ENCODE measurements around the gene PIGK. TPM values are rescaled to one million over a fixed set of nuclear protein-coding genes. Genes with fewer than 3 reads are reported as not detected.

The PIGK gene
- total RNA-seq: 21.0 and 36.0 TPM in 2 replicates

GRCh38 chr1:77219166-77219887 is at the start of gene PIGK:
Gene PIGK (minus strand): TSS chr1:77219430. CDS start chr1:77219402, 28 bp downstream.

Other genes starting within 250 kb of the PIGK start
- 7.4 and 10.6 TPM in 2 replicates for gene AK5, start 62.6 kb upstream of the PIGK start, total RNA-seq